Stimulated activated CD4-positive, alpha-beta T cell treated with anti-CD3 and anti-CD28 coated beads, Interleukin-15, amount 100 ng/mL, for 48 hours (primary cell): ENCODE measurements around the gene ADAM17.
"Not testable (repeated sequence)": the region's sequence is repeated elsewhere in the genome, so short reads cannot be mapped to it uniquely, and the experiment has no call there.

Source experiments
- DNase-seq, 2 donors: peaks; one replicate each; pipeline ENCODE4 v3.0.0-alpha.2; 2020; ENCODE audit warnings: low read depth in 2 of 2

Gene ADAM17

GRCh38 chr2:9519250-9519649 is 36.4 kb downstream of the ADAM17 start:
- DNase-seq = no peak

GRCh38 chr2:9518780-9519179 is 36.9 kb downstream of the ADAM17 start:
- no peak for DNase-seq

GRCh38 chr2:9518163-9518562 is 37.5 kb downstream of the ADAM17 start:
- DNase-seq = no peak

- no peak for DNase-seq
Observed at GRCh38 chr2:9517118-9517782, 38.4 kb downstream of the ADAM17 start.

GRCh38 chr2:9513946-9514345 is 41.7 kb downstream of the ADAM17 start:
- DNase-seq = not testable (repeated sequence)

GRCh38 chr2:9508931-9509330 is 46.7 kb downstream of the ADAM17 start:
- DNase-seq = no peak

GRCh38 chr2:9498210-9498609 is 57.4 kb downstream of the ADAM17 start:
- DNase-seq = no peak

GRCh38 chr2:9497017-9497416 is 58.6 kb downstream of the ADAM17 start:
- DNase-seq = no peak

- DNase-seq = no peak
Observed at GRCh38 chr2:9494081-9494480, 61.5 kb downstream of the ADAM17 start.

- no peak for DNase-seq
Observed at GRCh38 chr2:9493478-9493877, 62.2 kb downstream of the ADAM17 start.

- DNase-seq = no peak
Observed at GRCh38 chr2:9492927-9493326, 62.7 kb downstream of the ADAM17 start.

- no peak for DNase-seq
Observed at GRCh38 chr2:9490789-9491188, 64.8 kb downstream of the ADAM17 start.

GRCh38 chr2:9488583-9489547 is 66.8 kb downstream of the ADAM17 start:
- DNase-seq = no peak

GRCh38 chr2:9484533-9484932 is 71.1 kb downstream of the ADAM17 start:
- DNase-seq = no peak

- no peak for DNase-seq
Observed at GRCh38 chr2:9483107-9483506, 72.5 kb downstream of the ADAM17 start.

- no peak for DNase-seq
Observed at GRCh38 chr2:9480157-9480556, 75.5 kb downstream of the ADAM17 start.

- DNase-seq = no peak
Observed at GRCh38 chr2:9478526-9478925, 77.1 kb downstream of the ADAM17 start.

- DNase-seq = no peak
Observed at GRCh38 chr2:9477914-9478313, 77.7 kb downstream of the ADAM17 start.

- DNase-seq = peak in 1 of 2 donors; percentile 53
Observed at GRCh38 chr2:9474361-9475057, 81.1 kb downstream of the ADAM17 start, which contains the start of gene IAH1. Gene IAH1 (plus strand): TSS chr2:9474551. CDS start chr2:9474567, 16 bp downstream.

GRCh38 chr2:9473985-9474360 is 81.7 kb downstream of the ADAM17 start:
- peak; percentile 40 to 41 for DNase-seq

- no peak for DNase-seq
Observed at GRCh38 chr2:9473308-9473984, 82.2 kb downstream of the ADAM17 start.

GRCh38 chr2:9472511-9472910 is 83.1 kb downstream of the ADAM17 start:
- DNase-seq = no peak
